Prostate gland (tissue), 2 donors: Measurements from ENCODE around the gene ZNRF3. TPM values are rescaled to one million over a fixed set of nuclear protein-coding genes. Genes with fewer than 3 reads are reported as not detected.
A peak's percentile ranks its signal among the peaks of the same experiment; 100 is the strongest.

Source experiments
- DNase-seq: peaks from one replicate; pipeline ENCODE4 v3.0.0-alpha.2; 2019; ENCODE audit warnings: low spot score
- H3K27ac ChIP-seq, 2 donors: fragments of 200-600 bp; sonication (generic); 2 replicates each; pipeline ENCODE4 v1.5.1; 2017 to 2019
- H3K27me3 ChIP-seq: fragments of 200-600 bp; sonication (generic); replicated peaks from 2 replicates; pipeline ENCODE4 v1.5.1; 2019; ENCODE audit not compliant: insufficient read depth
- H3K36me3 ChIP-seq, 2 donors: fragments of 200-600 bp; sonication (generic); 1 replicate in 1 of 2; 2 replicates in 1 of 2; pipeline versions ENCODE4 v1.5.1 to v1.8.1; 2017 to 2019
- H3K4me1 ChIP-seq: fragments of 200-600 bp; sonication (generic); replicated peaks from 2 replicates; pipeline ENCODE4 v1.5.1; 2019
- H3K4me3 ChIP-seq, 2 donors: fragments of 200-600 bp; sonication (generic); 2 replicates each; pipeline ENCODE4 v1.5.1; 2017 to 2019
- H3K9me3 ChIP-seq: fragments of 200-600 bp; sonication (generic); 2 replicates; pipeline ENCODE4 v1.5.1; 2017
- POLR2A ChIP-seq: fragments of 450-650 bp; IDR thresholded peaks from one replicate; pipeline ENCODE4 v1.6.1; 2016; ENCODE audit warnings: antibody characterized with exemption, mild to moderate bottlenecking
- POLR2AphosphoS5 ChIP-seq: sonication (generic); formaldehyde crosslinking; IDR thresholded peaks from one replicate; pipeline ENCODE4 v1.6.1; 2017; ENCODE audit warnings: antibody characterized with exemption
- WGBS: methylation state at CpG from one replicate; pipeline ENCODE4 v1.1.5; 2018; 5-methylcytosine and 5-hydroxymethylcytosine counted together
- intact Hi-C: fragments of 100-400 bp; cut with DNase I; formaldehyde crosslinking; loops from one replicate; pipeline ENCODE4 v1.14.2; 2022
- total RNA-seq, 2 donors: library from RNA; depleted of rRNA; stranded (reverse); fragments of >200 nt; gene quantifications; one replicate each; pipeline ENCODE4 v1.1.0, GENCODE V29; 2016
- TF ChIP-seq, protein P1 (sequence below), 4 experiments: fragments of 200-600 bp in 2 of 4; fragments of 450-650 bp in 2 of 4; sonication (generic) in 2 of 4; IDR thresholded peaks; 1 replicate in 3 of 4; 2 replicates in 1 of 4; pipeline ENCODE4 v1.5.1; 2016 to 2019; ENCODE audit warnings: antibody characterized with exemption in 4 of 4, mild to moderate bottlenecking in 2 of 4, moderate library complexity in 2 of 4

The ZNRF3 gene
- total RNA-seq, 2 donors from 2014 or later, result 38.5 to 46.1 TPM

DNA sequence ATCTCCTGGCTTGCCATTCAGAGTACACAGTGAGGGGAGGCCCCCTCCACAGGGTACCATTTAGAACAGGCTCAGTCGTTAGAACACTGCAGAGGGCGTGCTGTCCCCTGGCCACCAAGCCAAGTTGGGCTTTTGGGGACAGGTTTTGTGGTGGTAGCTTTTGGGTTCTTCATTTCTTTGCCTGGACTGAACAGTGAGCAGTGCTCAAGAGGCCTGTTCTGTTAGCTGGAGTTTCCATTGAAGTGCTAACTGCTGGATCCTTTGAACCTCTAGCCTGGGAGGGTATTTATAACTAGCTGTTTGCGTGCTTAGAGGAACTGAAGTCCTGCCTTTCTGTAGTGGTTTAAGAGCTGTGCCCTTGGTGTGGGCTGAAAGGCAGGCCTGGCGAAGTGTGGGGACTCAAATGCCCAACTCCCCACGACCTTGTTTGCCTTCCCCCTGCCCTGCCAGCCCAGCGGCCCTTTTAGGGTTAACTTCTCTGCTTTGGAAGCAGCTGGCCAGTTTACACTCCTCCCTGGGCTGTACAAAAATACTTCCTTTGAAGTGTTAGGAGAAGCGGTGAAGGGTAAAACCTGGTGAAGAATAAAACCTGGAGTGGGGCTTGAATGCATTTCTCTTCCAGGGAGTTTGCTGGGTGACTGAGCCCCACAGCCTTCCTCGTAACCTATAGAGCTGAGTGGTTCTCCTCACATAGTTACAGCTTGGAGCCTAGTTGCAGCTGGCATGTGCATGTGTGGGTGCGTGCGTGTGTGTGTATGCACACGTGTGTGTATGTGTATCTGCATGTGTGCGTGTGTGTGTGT, 34.6 kb downstream of the ZNRF3 start:
- Histone ChIP-seq H3K4me3 (no peak overlapping the region), H3K36me3 (no peaks in the 10 kb centered on the region), H3K27ac (peak overlapping the region; percentile 68 to 69), H3K9me3 (no peaks in the 10 kb centered on the region), H3K4me1 (peaks cover 12% of the 10 kb centered on the region), H3K27me3 (no peaks in the 10 kb centered on the region)
- intact Hi-C loops, result no loop called here
- 16% methylated on average over 12 of the region's 12 CpGs for WGBS
- DNase-seq, result no peak
- TF ChIP-seq POLR2A, result no peak
- peak; percentile 57 for TF ChIP-seq POLR2AphosphoS5

DNA sequence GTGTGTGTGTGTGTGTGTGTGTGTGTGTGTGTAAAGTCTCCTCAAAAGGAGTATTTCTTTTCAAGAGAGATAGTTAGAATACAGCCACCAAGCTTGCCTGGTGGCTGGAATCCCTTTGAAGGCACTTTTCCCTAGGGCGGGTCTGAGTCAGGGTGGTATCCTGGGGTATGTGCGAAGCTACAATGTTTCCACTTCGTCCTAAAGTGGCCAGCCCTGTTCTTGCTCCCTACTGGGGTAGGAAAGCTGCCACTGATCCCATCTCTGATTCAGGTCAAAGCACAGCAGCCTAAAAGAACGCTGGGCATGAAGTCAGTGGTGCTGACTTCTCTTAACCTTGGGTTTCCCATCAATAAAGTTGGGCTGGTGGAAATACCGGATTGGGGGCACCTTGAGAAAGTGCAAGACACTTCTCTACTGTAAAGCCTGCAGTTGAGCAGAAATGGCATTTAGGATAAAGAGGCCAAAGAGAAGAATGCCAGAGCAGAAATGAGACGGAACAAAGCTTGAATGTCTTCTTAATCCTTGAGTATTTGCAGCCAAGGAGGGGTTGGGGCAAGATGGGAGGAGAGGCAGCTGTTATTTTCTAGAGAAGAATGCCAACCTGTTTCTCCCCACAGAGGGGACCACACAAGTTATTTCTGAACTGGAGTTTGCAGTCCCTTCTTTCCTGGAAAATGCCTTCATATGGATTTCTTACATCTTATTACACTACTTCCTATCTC, 35.3 kb downstream of the ZNRF3 start:
- H3K4me1 ChIP-seq, result peaks cover 15% of the 10 kb centered on the region
- intact Hi-C loops, result no loop called here
- H3K36me3 ChIP-seq, result no peaks in the 10 kb centered on the region
- WGBS, result 18% methylated on average over 6 of the region's 6 CpGs
- H3K9me3 ChIP-seq, result no peaks in the 10 kb centered on the region
- peak overlapping the region; percentile 68 to 69 for H3K27ac ChIP-seq
- DNase-seq, result no peak
- no peak overlapping the region for H3K4me3 ChIP-seq
- H3K27me3 ChIP-seq, result no peaks in the 10 kb centered on the region
- TF ChIP-seq POLR2AphosphoS5 (no peak), POLR2A (no peak)
- TF ChIP-seq, protein P1, sequence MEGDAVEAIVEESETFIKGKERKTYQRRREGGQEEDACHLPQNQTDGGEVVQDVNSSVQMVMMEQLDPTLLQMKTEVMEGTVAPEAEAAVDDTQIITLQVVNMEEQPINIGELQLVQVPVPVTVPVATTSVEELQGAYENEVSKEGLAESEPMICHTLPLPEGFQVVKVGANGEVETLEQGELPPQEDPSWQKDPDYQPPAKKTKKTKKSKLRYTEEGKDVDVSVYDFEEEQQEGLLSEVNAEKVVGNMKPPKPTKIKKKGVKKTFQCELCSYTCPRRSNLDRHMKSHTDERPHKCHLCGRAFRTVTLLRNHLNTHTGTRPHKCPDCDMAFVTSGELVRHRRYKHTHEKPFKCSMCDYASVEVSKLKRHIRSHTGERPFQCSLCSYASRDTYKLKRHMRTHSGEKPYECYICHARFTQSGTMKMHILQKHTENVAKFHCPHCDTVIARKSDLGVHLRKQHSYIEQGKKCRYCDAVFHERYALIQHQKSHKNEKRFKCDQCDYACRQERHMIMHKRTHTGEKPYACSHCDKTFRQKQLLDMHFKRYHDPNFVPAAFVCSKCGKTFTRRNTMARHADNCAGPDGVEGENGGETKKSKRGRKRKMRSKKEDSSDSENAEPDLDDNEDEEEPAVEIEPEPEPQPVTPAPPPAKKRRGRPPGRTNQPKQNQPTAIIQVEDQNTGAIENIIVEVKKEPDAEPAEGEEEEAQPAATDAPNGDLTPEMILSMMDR (IDR thresholded peaks at IDR 0.05), result no peak

DNA sequence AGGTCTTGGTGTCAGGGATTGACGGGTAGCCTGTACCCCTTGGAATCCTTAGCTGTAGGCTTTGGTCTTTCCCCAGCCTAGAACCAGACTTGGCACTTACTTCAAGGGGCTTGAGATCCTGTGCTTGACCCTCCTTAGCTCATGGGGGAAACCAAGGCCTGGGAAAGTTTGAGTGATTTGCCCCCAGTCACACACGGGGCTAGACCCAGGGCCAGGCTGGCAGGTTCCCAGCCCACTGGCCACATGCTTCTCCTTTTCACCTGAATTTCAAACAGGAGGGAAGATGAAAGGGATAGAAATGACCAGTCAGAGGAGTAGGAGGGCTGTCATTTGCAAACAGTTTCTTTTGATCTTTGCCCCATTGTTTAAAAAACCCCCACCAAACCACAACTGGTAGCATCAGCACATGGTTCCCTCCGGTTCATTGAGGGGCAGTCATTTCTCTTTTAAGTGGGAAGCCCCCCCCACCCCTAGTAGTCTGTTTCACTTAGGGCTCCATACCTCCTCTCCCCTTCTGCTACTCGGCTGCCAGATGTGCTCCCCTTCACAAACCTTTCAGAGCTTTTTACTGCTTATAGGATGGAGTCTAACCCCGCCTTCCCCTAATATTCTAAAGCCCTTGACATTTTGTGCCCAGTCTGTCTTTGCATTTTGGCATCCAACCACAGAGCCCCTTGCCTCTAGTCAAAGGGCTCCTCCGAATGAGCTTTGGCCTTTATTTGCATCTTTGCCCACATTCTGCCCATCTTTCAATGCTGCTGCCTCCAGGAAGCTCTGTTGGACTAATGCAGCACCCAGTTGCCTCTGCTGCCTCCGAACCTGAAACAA, 37.6 kb downstream of the ZNRF3 start:
- intact Hi-C loops, result no loop called here
- TF ChIP-seq POLR2AphosphoS5 (no peak), POLR2A (no peak)
- TF ChIP-seq, protein P1 (IDR thresholded peaks at IDR 0.05), result no peak
- no peak for DNase-seq
- WGBS, result 52% methylated on average over 7 of the region's 7 CpGs
- H3K9me3 ChIP-seq, result no peaks in the 10 kb centered on the region
- H3K36me3 ChIP-seq, result no peaks in the 10 kb centered on the region
- H3K27ac ChIP-seq, result no peak overlapping the region
- H3K27me3 ChIP-seq, result no peaks in the 10 kb centered on the region
- H3K4me3 ChIP-seq, result no peak overlapping the region
- H3K4me1 ChIP-seq, result peaks cover 21% of the 10 kb centered on the region

DNA sequence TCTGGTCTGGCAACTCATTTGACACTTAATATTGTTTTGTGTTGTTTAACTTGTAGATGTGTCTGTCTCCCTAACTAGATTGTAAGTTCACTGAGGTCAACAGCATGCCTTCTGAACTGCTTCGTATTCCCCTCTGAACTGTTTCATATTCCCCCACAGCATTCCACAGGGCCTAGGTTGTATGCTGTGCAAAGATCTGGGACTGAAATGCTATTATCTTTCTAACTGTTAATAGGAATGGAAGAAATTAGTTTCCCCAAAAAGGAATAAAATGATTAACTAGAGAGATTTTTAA, 38.2 kb downstream of the ZNRF3 start:
- TF ChIP-seq, protein P1 (IDR thresholded peaks at IDR 0.05), result no peak
- no peak for TF ChIP-seq POLR2AphosphoS5
- no peak for TF ChIP-seq POLR2A
- no peaks in the 10 kb centered on the region for H3K9me3 ChIP-seq
- no peak overlapping the region for H3K4me3 ChIP-seq
- no peaks in the 10 kb centered on the region for H3K27me3 ChIP-seq
- H3K36me3 ChIP-seq, result no peaks in the 10 kb centered on the region
- H3K27ac ChIP-seq, result no peak overlapping the region
- 40% methylated on average over 1 of the region's 1 CpG for WGBS
- H3K4me1 ChIP-seq, result peaks cover 21% of the 10 kb centered on the region
- no peak for DNase-seq
- intact Hi-C loops, result no loop called here
